NCI-H1436 (cell line): ENCODE measurements around the gene UBR3.

ENCODE experiments used
- DNase-seq: peaks from one replicate; lab custom pipeline; 2025; lab: John Stamatoyannopoulos, UW

Gene UBR3

GRCh38 chr2:170006587-170007325 lies 179.5 kb downstream of the UBR3 start:
- no peak for DNase-seq

DNA sequence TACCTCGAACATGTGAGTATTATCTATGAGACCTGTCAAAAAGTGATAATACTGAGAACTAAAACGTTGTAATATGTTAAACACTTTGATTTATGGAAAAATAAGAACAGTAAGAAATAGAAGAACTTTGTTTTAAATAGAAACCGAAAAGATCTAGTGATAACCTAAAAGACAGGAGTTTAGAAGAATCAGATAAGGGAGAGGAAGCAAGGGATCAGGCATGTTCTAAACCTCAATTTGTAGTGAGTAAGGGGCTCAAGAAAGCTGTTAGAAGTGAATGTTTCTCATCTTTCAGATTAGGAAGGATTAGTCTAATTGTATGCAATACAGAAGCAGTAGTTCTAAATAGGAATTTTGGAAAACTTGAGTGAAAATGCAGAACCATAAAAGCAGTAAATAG lies 182.0 kb downstream of the UBR3 start:
- no peak for DNase-seq

- no peak for DNase-seq
Observed at GRCh38 chr2:170012773-170013172, 185.5 kb downstream of the UBR3 start.

DNA sequence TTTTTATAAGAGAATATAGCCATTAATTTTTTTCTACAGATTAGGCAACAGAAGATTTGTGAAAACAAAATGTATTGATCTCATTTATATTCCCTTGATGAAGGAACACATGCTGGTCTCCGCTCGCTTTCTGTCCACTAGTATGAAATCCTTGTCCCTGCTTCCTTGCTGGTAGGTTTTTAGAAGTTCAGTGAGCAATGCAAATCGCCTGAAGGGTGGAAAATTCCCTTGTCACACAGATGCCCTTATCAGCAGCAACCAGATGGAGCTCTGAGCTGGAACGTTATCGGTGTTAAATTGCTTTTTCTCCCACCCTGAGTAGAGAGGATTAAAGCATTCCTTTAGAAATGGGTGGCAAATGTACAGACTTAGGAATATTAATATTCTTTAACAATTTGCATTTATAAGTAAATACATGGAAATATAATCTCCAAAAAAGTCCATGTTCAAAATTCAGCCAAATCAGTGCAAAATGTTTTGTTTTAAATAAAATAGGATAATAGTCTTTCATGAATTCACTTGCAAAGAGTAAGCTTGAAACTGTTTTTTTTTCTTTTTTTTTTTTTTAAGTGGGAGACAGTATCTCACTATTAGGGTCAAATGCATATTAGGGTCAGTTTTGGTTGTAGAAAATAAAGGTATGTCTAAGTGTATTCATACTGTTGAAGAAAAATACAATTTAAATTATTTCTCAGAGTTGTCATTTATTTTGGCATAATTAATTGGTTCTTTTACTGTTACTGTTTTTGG lies 186.7 kb downstream of the UBR3 start:
- no peak for DNase-seq

GRCh38 chr2:170014769-170015168 lies 187.5 kb downstream of the UBR3 start:
- no peak for DNase-seq

GRCh38 chr2:170017860-170018532 lies 190.7 kb downstream of the UBR3 start:
- DNase-seq = no peak

- no peak for DNase-seq
Observed at GRCh38 chr2:170019060-170019805, 192.0 kb downstream of the UBR3 start.

DNA sequence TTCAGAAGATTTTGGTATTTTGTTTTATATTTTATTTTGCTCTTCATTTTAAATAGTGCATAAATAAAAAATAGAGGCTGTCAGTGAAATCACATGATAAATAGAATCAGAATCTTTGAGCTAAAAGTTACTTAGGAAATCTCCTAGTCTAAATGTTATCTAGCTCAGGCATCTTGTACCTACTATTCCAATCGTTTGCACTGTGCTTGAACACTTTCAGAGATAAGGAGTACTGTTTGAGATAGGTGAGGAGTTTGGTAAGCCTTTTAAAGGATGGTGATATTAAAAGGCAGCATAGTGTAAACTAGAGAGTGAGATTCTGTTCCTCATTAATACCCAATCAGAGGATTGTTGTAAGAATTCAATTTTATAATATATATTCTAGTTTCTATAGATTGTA lies 193.5 kb downstream of the UBR3 start:
- DNase-seq = no peak

DNA sequence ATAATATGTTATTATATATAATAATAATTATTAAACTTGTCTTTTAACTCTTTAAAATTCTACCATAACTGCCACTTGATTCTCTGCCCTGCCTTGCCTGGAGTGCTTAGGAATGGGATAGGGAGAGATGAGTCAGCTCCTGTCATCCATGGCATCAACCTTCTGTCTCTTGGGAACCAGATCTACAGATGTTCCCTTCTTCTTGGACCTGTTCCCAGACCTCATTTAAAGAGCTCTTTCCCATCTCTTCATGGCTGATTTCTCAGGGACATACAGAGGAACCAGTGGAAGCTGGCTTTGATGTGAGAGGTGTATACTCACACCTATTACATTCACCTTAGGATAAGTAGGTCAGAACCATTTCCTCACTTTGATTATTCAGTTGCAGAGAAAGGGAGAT lies 195.4 kb downstream of the UBR3 start:
- no peak for DNase-seq

DNA sequence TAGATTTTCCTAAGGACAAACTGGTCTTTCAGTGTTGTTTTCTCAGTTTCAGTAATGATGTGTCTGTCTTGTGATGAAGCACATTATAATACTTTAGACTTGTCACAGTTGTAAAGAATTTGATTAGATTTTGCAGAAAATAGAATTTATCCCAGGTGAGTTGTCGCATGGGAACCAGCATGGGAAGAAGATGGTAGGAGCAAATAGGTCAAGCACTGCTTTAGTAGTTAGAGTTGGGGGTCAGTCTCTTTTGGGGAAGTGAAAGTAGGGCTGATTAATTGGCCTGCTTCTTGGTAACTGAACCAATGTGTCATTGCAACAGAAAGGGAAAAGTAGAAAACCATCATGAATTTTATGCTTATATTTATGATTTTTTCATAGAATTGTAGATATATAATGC lies 197.5 kb downstream of the UBR3 start:
- DNase-seq = no peak

- DNase-seq = no peak
Observed at GRCh38 chr2:170025223-170025622, 198.0 kb downstream of the UBR3 start.

DNA sequence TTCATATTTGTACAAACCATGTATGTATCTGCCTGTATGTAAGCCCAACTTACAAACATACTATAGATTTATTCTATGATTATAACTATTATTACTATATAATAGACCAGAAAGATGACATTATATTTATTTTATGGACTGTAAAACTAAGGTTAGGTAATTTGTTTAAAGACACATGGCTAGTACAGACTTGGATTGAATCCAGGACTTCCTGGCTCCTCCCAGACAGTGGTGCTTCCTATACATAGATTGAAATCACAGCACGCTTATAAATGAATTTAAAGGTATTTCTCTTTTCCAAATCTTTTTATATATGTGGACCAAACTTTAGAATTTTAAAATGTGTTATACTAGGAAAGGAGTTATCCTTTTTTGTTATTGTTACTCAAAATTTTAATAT lies 199.1 kb downstream of the UBR3 start:
- no peak for DNase-seq

- no peak for DNase-seq
Observed at GRCh38 chr2:170029551-170029950, 202.3 kb downstream of the UBR3 start.

DNA sequence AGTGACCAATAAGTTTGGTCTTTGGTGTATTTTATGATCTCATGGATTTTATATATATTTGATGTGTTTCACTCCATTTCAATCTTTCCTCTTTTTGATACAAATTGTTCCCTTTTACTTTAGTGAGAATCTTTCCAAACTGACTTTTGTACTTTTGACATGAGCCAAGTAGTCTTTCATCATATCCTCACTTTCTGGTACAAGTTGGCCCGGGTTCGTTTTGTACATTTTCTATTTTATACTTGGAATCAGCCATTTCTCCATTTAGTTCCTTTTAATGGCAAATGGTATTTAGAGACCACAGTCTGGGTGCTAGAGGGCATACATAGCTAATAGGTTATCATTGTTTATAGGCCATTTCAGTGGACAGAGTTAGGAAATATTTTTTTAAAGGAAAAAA lies 202.8 kb downstream of the UBR3 start:
- no peak for DNase-seq

- DNase-seq = no peak
Observed at GRCh38 chr2:170031288-170031687, 204.0 kb downstream of the UBR3 start.

GRCh38 chr2:170034596-170034995 lies 207.3 kb downstream of the UBR3 start:
- no peak for DNase-seq

GRCh38 chr2:170038734-170039133 lies 211.5 kb downstream of the UBR3 start:
- no peak for DNase-seq

GRCh38 chr2:170039401-170040172 lies 212.3 kb downstream of the UBR3 start:
- no peak for DNase-seq

GRCh38 chr2:170044751-170045478 lies 217.7 kb downstream of the UBR3 start:
- no peak for DNase-seq

DNA sequence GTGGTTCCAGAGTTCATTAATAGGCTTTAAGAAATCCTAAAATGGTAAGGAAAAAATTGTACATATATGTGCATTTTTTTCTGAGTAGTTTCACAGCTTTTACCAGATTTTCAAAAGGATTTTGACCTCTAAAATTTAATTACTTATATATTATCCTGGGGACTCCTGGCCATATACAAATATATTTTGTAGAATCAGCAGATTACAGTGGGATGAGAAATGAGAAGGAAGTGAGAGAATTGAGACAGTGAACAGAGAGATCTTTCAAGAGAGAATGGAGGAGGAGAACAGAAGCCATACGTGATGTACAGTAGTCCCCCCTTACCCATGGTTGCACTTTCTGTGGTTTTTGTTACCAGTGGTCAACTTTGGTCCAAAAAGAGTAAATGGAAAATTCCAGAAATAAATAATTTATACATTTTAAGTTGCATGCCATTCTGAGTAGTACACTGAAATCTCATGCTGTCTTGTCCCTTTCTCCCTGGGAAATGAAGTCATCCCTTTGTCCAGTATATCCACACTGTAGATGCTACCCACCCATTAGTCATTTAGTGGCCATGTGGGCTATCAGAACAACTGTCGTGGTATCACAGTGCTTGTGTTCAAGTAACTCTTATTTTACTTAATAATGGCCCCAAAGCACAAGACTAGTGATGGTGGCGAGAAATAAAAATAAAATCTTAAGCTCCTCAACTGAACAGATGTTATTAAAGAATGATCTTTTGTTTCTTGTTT lies 220.2 kb downstream of the UBR3 start:
- no peak for DNase-seq
